22Rv1 (cell line): Measurements from ENCODE around the gene FTL.

ENCODE experiments used
- ZFX ChIP-seq: fragments of 450-650 bp; IDR thresholded peaks from 2 replicates; pipeline ENCODE4 v1.6.1; 2017; ENCODE audit warnings: antibody characterized with exemption, borderline replicate concordance
- TF ChIP-seq, protein P1 (sequence below): fragments of 450-650 bp; IDR thresholded peaks from 2 replicates; pipeline ENCODE4 v1.5.1; 2017; ENCODE audit warnings: mild to moderate bottlenecking

GRCh38 chr19:48928164-48929025, 36.7 kb upstream of the FTL start:
- TF ChIP-seq, protein P1, sequence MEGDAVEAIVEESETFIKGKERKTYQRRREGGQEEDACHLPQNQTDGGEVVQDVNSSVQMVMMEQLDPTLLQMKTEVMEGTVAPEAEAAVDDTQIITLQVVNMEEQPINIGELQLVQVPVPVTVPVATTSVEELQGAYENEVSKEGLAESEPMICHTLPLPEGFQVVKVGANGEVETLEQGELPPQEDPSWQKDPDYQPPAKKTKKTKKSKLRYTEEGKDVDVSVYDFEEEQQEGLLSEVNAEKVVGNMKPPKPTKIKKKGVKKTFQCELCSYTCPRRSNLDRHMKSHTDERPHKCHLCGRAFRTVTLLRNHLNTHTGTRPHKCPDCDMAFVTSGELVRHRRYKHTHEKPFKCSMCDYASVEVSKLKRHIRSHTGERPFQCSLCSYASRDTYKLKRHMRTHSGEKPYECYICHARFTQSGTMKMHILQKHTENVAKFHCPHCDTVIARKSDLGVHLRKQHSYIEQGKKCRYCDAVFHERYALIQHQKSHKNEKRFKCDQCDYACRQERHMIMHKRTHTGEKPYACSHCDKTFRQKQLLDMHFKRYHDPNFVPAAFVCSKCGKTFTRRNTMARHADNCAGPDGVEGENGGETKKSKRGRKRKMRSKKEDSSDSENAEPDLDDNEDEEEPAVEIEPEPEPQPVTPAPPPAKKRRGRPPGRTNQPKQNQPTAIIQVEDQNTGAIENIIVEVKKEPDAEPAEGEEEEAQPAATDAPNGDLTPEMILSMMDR = no peak
- no peak for TF ChIP-seq ZFX
